22Rv1 (cell line): ENCODE data around the gene DLGAP5.

Experiments
- ZFX ChIP-seq: fragments of 450-650 bp; IDR thresholded peaks from 2 replicates; pipeline ENCODE4 v1.6.1; 2017; ENCODE audit warnings: antibody characterized with exemption, borderline replicate concordance
- TF ChIP-seq, protein P1 (sequence below): fragments of 450-650 bp; IDR thresholded peaks from 2 replicates; pipeline ENCODE4 v1.5.1; 2017; ENCODE audit warnings: mild to moderate bottlenecking

DNA sequence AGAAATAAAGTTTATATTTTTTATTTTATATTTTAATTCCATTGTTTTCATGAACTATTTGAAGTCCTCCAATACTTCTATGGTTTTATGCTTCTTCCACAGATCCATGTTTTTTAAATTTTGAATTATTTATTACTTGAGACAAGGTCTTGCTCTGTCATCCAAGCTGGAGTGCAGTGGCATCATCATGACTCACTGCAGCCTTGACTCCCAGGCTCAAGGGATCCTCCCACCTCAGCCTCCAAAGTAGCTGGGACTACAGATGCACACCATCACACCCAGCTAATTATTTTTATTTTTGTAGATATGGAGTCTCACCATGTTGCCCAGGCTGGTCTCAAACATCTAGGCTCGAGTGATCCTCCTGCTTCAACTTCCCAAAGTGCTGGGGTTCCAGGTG lies 28.8 kb upstream of the DLGAP5 start:
- TF ChIP-seq, protein P1, sequence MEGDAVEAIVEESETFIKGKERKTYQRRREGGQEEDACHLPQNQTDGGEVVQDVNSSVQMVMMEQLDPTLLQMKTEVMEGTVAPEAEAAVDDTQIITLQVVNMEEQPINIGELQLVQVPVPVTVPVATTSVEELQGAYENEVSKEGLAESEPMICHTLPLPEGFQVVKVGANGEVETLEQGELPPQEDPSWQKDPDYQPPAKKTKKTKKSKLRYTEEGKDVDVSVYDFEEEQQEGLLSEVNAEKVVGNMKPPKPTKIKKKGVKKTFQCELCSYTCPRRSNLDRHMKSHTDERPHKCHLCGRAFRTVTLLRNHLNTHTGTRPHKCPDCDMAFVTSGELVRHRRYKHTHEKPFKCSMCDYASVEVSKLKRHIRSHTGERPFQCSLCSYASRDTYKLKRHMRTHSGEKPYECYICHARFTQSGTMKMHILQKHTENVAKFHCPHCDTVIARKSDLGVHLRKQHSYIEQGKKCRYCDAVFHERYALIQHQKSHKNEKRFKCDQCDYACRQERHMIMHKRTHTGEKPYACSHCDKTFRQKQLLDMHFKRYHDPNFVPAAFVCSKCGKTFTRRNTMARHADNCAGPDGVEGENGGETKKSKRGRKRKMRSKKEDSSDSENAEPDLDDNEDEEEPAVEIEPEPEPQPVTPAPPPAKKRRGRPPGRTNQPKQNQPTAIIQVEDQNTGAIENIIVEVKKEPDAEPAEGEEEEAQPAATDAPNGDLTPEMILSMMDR = no peak
- no peak for TF ChIP-seq ZFX
